Thoracic aorta (tissue), 2 donors: ENCODE measurements around the gene SLC7A5. TPM values are rescaled to one million over a fixed set of nuclear protein-coding genes. Genes with fewer than 3 reads are reported as not detected.
"Not testable (repeated sequence)": the region's sequence is repeated elsewhere in the genome, so short reads cannot be mapped to it uniquely, and the experiment has no call there.

Experiments
- ATAC-seq: fragments of 150-250 bp; one replicate; pipeline ENCODE4 v1.8.0; 2017; ENCODE audit warnings: low read depth; ENCODE audit not compliant: insufficient number of reproducible peaks, low FRiP score
- DNase-seq: peaks from one replicate; pipeline ENCODE4 v3.0.0-alpha.2; 2020; ENCODE audit warnings: low spot score
- H3K27ac ChIP-seq, 2 donors: fragments of 200-600 bp; sonication (generic); 1 replicate in 1 of 2; 2 replicates in 1 of 2; pipeline ENCODE4 v1.5.1; 2016; ENCODE audit warnings: mild to moderate bottlenecking in 2 of 2, moderate library complexity in 2 of 2
- H3K27me3 ChIP-seq: fragments of 200-600 bp; sonication (generic); replicated peaks from 2 replicates; pipeline ENCODE4 v1.6.0; 2016; ENCODE audit warnings: mild to moderate bottlenecking; ENCODE audit not compliant: insufficient read depth
- H3K36me3 ChIP-seq: fragments of 200-600 bp; sonication (generic); one replicate; pipeline ENCODE4 v1.5.1; 2016
- H3K4me1 ChIP-seq, 2 donors: fragments of 200-600 bp; sonication (generic); 1 replicate in 1 of 2; 2 replicates in 1 of 2; pipeline versions ENCODE4 v1.5.1 to v1.6.0; 2016; ENCODE audit warnings: low read depth in 2 of 2, mild to moderate bottlenecking in 1 of 2; ENCODE audit not compliant: control insufficient read depth in 1 of 2
- H3K4me3 ChIP-seq: fragments of 200-600 bp; sonication (generic); 2 replicates; pipeline ENCODE4 v1.5.1; 2016; ENCODE audit warnings: mild to moderate bottlenecking
- H3K9me3 ChIP-seq: fragments of 200-600 bp; sonication (generic); 2 replicates; pipeline ENCODE4 v1.5.1; 2016
- total RNA-seq, 2 donors: library from RNA; depleted of rRNA; stranded (reverse); fragments of >200 nt; gene quantifications; one replicate each; pipeline versions ENCODE4 v1.1.0 to v1.2.3, GENCODE V29; 2016
- TF ChIP-seq, protein P1 (sequence below): fragments of 200-600 bp; sonication (generic); IDR thresholded peaks from one replicate; pipeline ENCODE4 v1.5.1; 2019; ENCODE audit warnings: antibody characterized with exemption

Gene SLC7A5
- total RNA-seq, 2 donors from 2014 or later: 2.7 to 33.7 TPM

DNA sequence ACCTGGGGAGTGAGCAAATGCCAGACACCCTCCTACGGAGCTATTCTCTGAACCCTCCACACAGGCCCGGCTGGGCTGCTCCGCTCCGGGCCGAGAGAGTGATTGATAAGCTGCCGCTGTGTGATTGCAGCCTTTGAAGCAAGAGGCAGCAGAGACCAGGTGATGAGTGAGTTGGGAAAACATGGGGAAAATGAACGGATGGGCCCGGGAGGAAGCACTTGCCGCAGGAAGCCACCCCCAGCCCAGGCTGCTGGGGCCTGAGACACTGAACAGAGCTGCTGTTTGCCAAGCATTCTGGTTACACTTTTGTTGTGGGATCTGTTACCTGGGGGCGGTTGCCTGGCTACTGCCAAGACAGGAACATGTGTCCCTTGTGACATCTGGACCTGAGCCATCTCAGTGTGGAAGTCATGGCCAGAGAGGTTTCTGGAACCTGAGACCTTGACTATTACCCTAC is 57.1 kb downstream of the SLC7A5 start:
- no peak for ATAC-seq

DNA sequence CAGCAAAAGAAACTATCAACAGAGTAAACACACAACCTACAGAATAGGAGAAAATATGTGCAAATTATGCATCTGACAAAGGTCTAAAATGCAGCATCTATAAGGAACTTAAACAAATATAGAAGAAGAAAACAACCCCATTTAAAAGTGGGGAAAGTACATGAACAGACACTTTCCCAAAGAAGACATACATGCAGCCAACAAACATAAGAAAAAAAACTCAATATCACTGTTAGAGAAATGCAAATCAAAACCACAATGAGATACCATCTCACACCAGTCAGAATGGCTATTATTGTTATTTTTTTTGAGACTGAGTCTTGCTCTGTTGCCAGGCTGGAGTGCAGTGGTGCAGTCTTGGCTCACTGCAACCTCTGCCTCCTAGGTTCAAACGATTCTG is 57.9 kb downstream of the SLC7A5 start:
- not testable (repeated sequence) for H3K36me3 ChIP-seq, DNase-seq, H3K27ac ChIP-seq, ATAC-seq, H3K27me3 ChIP-seq, H3K4me3 ChIP-seq, H3K9me3 ChIP-seq
- H3K4me1 ChIP-seq: peaks cover 2 to 10% of the 10 kb centered on the region in 2 donors

More for the DNA sequence above, 57.1 kb downstream of the SLC7A5 start:
- TF ChIP-seq, protein P1, sequence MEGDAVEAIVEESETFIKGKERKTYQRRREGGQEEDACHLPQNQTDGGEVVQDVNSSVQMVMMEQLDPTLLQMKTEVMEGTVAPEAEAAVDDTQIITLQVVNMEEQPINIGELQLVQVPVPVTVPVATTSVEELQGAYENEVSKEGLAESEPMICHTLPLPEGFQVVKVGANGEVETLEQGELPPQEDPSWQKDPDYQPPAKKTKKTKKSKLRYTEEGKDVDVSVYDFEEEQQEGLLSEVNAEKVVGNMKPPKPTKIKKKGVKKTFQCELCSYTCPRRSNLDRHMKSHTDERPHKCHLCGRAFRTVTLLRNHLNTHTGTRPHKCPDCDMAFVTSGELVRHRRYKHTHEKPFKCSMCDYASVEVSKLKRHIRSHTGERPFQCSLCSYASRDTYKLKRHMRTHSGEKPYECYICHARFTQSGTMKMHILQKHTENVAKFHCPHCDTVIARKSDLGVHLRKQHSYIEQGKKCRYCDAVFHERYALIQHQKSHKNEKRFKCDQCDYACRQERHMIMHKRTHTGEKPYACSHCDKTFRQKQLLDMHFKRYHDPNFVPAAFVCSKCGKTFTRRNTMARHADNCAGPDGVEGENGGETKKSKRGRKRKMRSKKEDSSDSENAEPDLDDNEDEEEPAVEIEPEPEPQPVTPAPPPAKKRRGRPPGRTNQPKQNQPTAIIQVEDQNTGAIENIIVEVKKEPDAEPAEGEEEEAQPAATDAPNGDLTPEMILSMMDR: no peak
- no peak for DNase-seq
- Histone ChIP-seq H3K27me3 (no peaks in the 10 kb centered on the region), H3K27ac (no peak overlapping the region), H3K9me3 (peaks cover 3% of the 10 kb centered on the region), H3K4me3 (no peak overlapping the region), H3K36me3 (no peaks in the 10 kb centered on the region), H3K4me1 (peaks cover 0 to 2% of the 10 kb centered on the region in 2 donors)

DNA sequence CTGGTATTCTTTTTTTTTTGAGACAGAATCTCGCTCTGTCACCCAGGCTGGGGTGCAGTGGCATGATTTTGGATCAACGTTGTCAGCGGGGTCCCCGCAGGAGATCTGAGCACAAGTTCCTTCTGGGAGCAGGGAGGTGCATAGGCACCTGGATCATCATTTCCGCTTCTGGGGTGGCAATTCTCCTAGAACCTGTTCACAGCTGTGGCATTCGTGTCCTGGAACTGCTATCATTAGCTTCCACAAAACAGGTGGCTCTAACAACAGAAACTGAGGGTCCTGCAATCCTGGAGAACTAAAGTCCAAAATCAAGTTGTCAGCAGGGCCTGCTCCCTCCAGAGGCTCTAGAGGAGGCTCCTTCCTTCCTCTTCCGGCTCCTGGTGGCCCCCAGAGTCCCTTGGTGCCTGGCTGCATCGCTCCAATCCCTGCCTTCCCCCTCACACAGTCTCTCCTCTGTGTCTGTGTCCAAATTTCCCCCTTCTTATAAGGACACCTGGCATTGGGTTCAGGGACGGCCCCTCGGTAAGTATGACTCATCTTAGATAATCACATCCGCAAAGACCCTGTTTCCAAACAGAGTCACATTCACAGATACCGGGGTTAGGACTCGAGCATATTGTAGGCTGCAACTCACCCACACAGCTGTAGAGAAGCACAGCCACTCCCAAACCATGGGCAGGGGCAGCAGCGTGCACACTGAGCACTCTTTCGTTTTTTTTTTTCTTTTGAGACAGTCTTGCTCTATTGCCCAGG is 60.0 kb downstream of the SLC7A5 start:
- TF ChIP-seq, protein P1: no peak
- Histone ChIP-seq H3K27ac (no peak overlapping the region), H3K36me3 (no peaks in the 10 kb centered on the region), H3K4me1 (peaks cover 5 to 16% of the 10 kb centered on the region in 2 donors), H3K9me3 (no peaks in the 10 kb centered on the region), H3K27me3 (no peaks in the 10 kb centered on the region), H3K4me3 (no peak overlapping the region)
- no peak for ATAC-seq
- no peak for DNase-seq

DNA sequence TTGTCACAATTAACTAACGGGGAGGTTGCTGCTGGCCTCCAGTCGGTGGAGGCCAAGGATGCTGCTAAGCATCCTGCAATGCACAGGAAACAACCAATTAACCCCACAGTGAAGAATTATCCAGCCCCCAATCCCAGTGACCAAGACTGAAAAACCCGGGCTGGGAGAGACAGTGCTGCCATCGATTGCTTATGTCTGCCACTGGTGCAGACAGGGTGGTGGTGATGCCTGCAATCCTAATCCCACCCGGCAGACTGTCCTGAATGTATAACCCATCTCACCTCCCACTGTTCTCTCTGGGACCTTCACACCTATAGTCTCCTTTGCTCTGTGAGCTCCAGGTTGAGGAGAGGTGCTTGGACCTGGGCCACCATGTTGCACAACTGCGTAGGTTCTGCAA is 61.2 kb downstream of the SLC7A5 start:
- TF ChIP-seq, protein P1: no peak
- Histone ChIP-seq H3K27me3 (no peaks in the 10 kb centered on the region), H3K27ac (no peak overlapping the region), H3K4me3 (no peak overlapping the region), H3K9me3 (no peaks in the 10 kb centered on the region), H3K4me1 (peaks cover 5 to 16% of the 10 kb centered on the region in 2 donors), H3K36me3 (no peaks in the 10 kb centered on the region)
- no peak for DNase-seq
- no peak for ATAC-seq

- TF ChIP-seq, protein P1: no peak
- peaks cover 5 to 16% of the 10 kb centered on the region in 2 donors for H3K4me1 ChIP-seq
- no peak for ATAC-seq
- H3K27me3 ChIP-seq: no peaks in the 10 kb centered on the region
- H3K9me3 ChIP-seq: no peaks in the 10 kb centered on the region
- H3K36me3 ChIP-seq: no peaks in the 10 kb centered on the region
- H3K4me3 ChIP-seq: peak overlapping the region; percentile 70
- peak; percentile 16 for DNase-seq
- H3K27ac ChIP-seq: no peak overlapping the region
These were observed 62.4 kb downstream of the SLC7A5 start for GRCh38 chr16:87806641-87807546.
